B cell (primary cell): ENCODE data around the gene MRPS2. TPM values are rescaled to one million over a fixed set of nuclear protein-coding genes. Genes with fewer than 3 reads are reported as not detected.

ENCODE experiments used
- ATAC-seq: fragments of 200-7000 bp; cut with Tn5 transposase; one replicate; pipeline ENCODE4 v1.10.0; 2021; ENCODE audit warnings: low read depth, mild to moderate bottlenecking, moderate number of reproducible peaks, moderate library complexity
- CTCF ChIA-PET: fragments of 350-600 bp; sonication (Branson Sonifier 250); formaldehyde crosslinking; loops from one replicate; lab custom pipeline; 2021; ENCODE audit warnings: antibody characterized with exemption, inconsistent platforms; lab: Charles Lee
- POLR2A ChIA-PET: fragments of 350-600 bp; sonication (Branson Sonifier 250); formaldehyde crosslinking; loops from one replicate; lab custom pipeline; 2021; ENCODE audit warnings: antibody characterized with exemption; lab: Charles Lee
- DNase-seq: peaks from one replicate; pipeline ENCODE4 v3.0.0; 2013
- H2AFZ ChIP-seq: 2 replicates; pipeline ENCODE4 v1.6.1; 2012; ENCODE audit warnings: mild to moderate bottlenecking, low read depth, low read length; ENCODE audit not compliant: insufficient read depth, poor library complexity, severe bottlenecking
- H3K27ac ChIP-seq, 2 donors: 1 replicate in 1 of 2; 2 replicates in 1 of 2; pipeline ENCODE4 v1.5.1; 2012 to 2013; ENCODE audit warnings: low read length in 2 of 2, mild to moderate bottlenecking in 2 of 2, moderate library complexity in 1 of 2
- H3K27me3 ChIP-seq, 4 experiments: fragments of 200-600 bp in 1 of 4; sonication (generic) in 1 of 4; replicated peaks in 1 of 4; 1 replicate in 2 of 4; 2 replicates in 2 of 4; pipeline versions ENCODE4 v1.6.1 to v1.7.0; 2013 to 2016; ENCODE audit warnings: low read length in 3 of 4, mild to moderate bottlenecking in 2 of 4, mixed read lengths in 1 of 4, moderate library complexity in 1 of 4; ENCODE audit not compliant: insufficient read depth in 4 of 4, control insufficient read depth in 3 of 4; ENCODE audit errors: control extremely low read depth in 1 of 4
- H3K36me3 ChIP-seq, 2 experiments: replicated peaks in 1 of 2; 1 replicate in 1 of 2; 2 replicates in 1 of 2; pipeline versions ENCODE4 v1.6.1 to v1.7.1; 2013; ENCODE audit warnings: low read length in 1 of 2; ENCODE audit not compliant: insufficient read depth in 2 of 2, control insufficient read depth in 1 of 2; ENCODE audit errors: control extremely low read depth in 1 of 2, extremely low read depth in 1 of 2
- H3K4me1 ChIP-seq, 2 donors: fragments of 200-600 bp in 1 of 2; sonication (generic) in 1 of 2; 1 replicate in 1 of 2; 2 replicates in 1 of 2; pipeline versions ENCODE4 v1.5.1 to v1.6.1; 2013 to 2017; ENCODE audit warnings: low read length in 2 of 2; ENCODE audit not compliant: control insufficient read depth in 2 of 2, insufficient read depth in 2 of 2
- H3K4me2 ChIP-seq: replicated peaks from 2 replicates; pipeline ENCODE3; 2012; ENCODE audit warnings: mild to moderate bottlenecking, low read depth, low read length; ENCODE audit not compliant: poor library complexity, severe bottlenecking
- H3K4me3 ChIP-seq, 5 experiments: fragments of 200-600 bp in 1 of 5; sonication (generic) in 1 of 5; 1 replicate in 3 of 5; 2 replicates in 2 of 5; pipeline versions ENCODE4 v1.5.1 to v1.7.0; 2011 to 2016; ENCODE audit warnings: low read length in 4 of 5, mild to moderate bottlenecking in 4 of 5, low read depth in 2 of 5, control low read depth in 1 of 5, moderate library complexity in 1 of 5; ENCODE audit not compliant: insufficient read depth in 1 of 5; ENCODE audit errors: control extremely low read depth in 1 of 5, extremely low read depth in 1 of 5
- H3K79me2 ChIP-seq: fragments of 200-600 bp; sonication (generic); one replicate; pipeline ENCODE4 v1.6.0; 2016; ENCODE audit warnings: low read length; ENCODE audit not compliant: control insufficient read depth, insufficient read depth
- H3K9ac ChIP-seq: fragments of 200-600 bp; sonication (generic); 2 replicates; pipeline ENCODE4 v1.6.1; 2017; ENCODE audit warnings: mild to moderate bottlenecking, low read length, moderate library complexity
- H3K9me3 ChIP-seq, 3 donors: one replicate each; pipeline versions ENCODE4 v1.6.1 to v1.7.1; 2013; ENCODE audit warnings: low read length in 2 of 3; ENCODE audit not compliant: control insufficient read depth in 2 of 3, insufficient read depth in 1 of 3; ENCODE audit errors: control extremely low read depth in 1 of 3
- H4K20me1 ChIP-seq: 2 replicates; pipeline ENCODE4 v1.6.0; 2012; ENCODE audit warnings: mild to moderate bottlenecking, low read length; ENCODE audit not compliant: insufficient read depth, control insufficient read depth, poor library complexity, severe bottlenecking
- H3K27ac Mint-ChIP-seq: one replicate; pipeline ENCODE4 v1.8.0; 2021; ENCODE audit warnings: mixed read lengths
- H3K27me3 Mint-ChIP-seq: one replicate; pipeline ENCODE4 v1.8.0; 2021; ENCODE audit warnings: mixed read lengths
- H3K4me1 Mint-ChIP-seq: one replicate; pipeline ENCODE4 v1.8.0; 2021; ENCODE audit warnings: mixed read lengths
- H3K4me3 Mint-ChIP-seq: one replicate; pipeline ENCODE4 v1.8.0; 2021; ENCODE audit warnings: mixed read lengths
- H3K9me3 Mint-ChIP-seq: one replicate; pipeline ENCODE4 v1.8.0; 2022; ENCODE audit warnings: mixed read lengths; ENCODE audit not compliant: insufficient read depth
- CTCF ChIP-seq: fragments of 200-600 bp; IDR thresholded peaks from one replicate; pipeline ENCODE4 v1.8.0; 2022; ENCODE audit warnings: antibody characterized with exemption, mild to moderate bottlenecking
- EZH2 ChIP-seq: IDR thresholded peaks from 2 replicates; pipeline ENCODE4 v1.6.1; 2012; ENCODE audit warnings: borderline replicate concordance, low read depth, mild to moderate bottlenecking, moderate library complexity, low read length; ENCODE audit not compliant: insufficient read depth, poor library complexity, severe bottlenecking
- WGBS: methylation state at CpG from one replicate; pipeline ENCODE4 v1.1.5; 2013; ENCODE audit warnings: missing lambda C conversion rate; ENCODE audit not compliant: insufficient coverage; 5-methylcytosine and 5-hydroxymethylcytosine counted together
- intact Hi-C: fragments of 100-400 bp; cut with micrococcal nuclease; formaldehyde crosslinking; loops from one replicate; pipeline ENCODE4 v1.10.0; 2022
- polyA plus RNA-seq: library from polyadenylated mRNA; depleted of rRNA; stranded (reverse); fragments of >200 nt; gene quantifications from 2 replicates; pipeline ENCODE4 v1.2.3, GENCODE V29; 2012
- total RNA-seq, 2 donors: library from RNA; stranded (reverse); fragments of 120-200 nt in 1 of 2; gene quantifications; 1 replicate in 1 of 2; 2 replicates in 1 of 2; pipeline versions ENCODE4 v1.2.3 to v1.2.4, GENCODE V29; 2013 to 2022

Gene MRPS2
- total and polyA plus RNA-seq, 2 donors (not counting 1 experiment from before 2014, with no cell fraction given) = 26.7 to 55.1 TPM

GRCh38 chr9:135484460-135485277 lies 15.8 kb upstream of the MRPS2 start:
- Histone ChIP-seq H3K27ac (no peak overlapping the region), H3K9me3 (no peaks in the 10 kb centered on the region), H3K4me2 (no peak overlapping the region), H2AFZ (no peak overlapping the region), H3K4me3 (no peak overlapping the region), H3K36me3 (no peaks in the 10 kb centered on the region), H3K4me1 (peaks cover 10 to 15% of the 10 kb centered on the region in 2 donors), H3K9ac (no peak overlapping the region), H3K79me2 (no peaks in the 10 kb centered on the region), H3K27me3 (peaks cover 0 to 23% (median 0%) of the 10 kb centered on the region in 4 experiments), H4K20me1 (no peaks in the 10 kb centered on the region)
- intact Hi-C loops = no loop called here
- DNase-seq (no peak), ATAC-seq (no peak)
- Mint-ChIP-seq H3K9me3 (no peaks in the 10 kb centered on the region), H3K27ac (no peak overlapping the region), H3K4me3 (no peak overlapping the region), H3K27me3 (peaks cover 4% of the 10 kb centered on the region), H3K4me1 (peaks cover 4% of the 10 kb centered on the region)
- ChIA-PET POLR2A (no interaction called here), CTCF (interaction anchor here (0.6 kb wide), 1 partner anchor 74 kb away, joined by 3 read pairs; no protein-coding TSS in a partner anchor)
- WGBS = 97% methylated on average over 42 of the region's 47 CpGs
- no peak for TF ChIP-seq EZH2
- no peak for TF ChIP-seq CTCF

GRCh38 chr9:135485385-135485784 lies 15.1 kb upstream of the MRPS2 start:
- Mint-ChIP-seq H3K4me3 (no peak overlapping the region), H3K9me3 (no peaks in the 10 kb centered on the region), H3K4me1 (peaks cover 4% of the 10 kb centered on the region), H3K27ac (no peak overlapping the region), H3K27me3 (peaks cover 4% of the 10 kb centered on the region)
- no peaks in the 10 kb centered on the region for H3K36me3 ChIP-seq
- 94% methylated on average over 25 of the region's 25 CpGs for whole genome bisulfite sequencing
- no peaks in the 10 kb centered on the region for H3K9me3 ChIP-seq
- H2AFZ ChIP-seq = no peak overlapping the region
- CTCF ChIA-PET = no interaction called here
- no peak overlapping the region for H3K4me3 ChIP-seq
- TF ChIP-seq CTCF (no peak), EZH2 (no peak)
- H3K4me1 ChIP-seq = peaks cover 9 to 14% of the 10 kb centered on the region in 2 donors
- intact Hi-C loops = no loop called here
- H3K4me2 ChIP-seq = no peak overlapping the region
- no peak overlapping the region for H3K9ac ChIP-seq
- ATAC-seq = no peak
- peaks cover 0 to 22% (median 0%) of the 10 kb centered on the region in 4 experiments for H3K27me3 ChIP-seq
- no peaks in the 10 kb centered on the region for H3K79me2 ChIP-seq
- no peak for DNase-seq
- no peaks in the 10 kb centered on the region for H4K20me1 ChIP-seq
- H3K27ac ChIP-seq = no peak overlapping the region
- POLR2A ChIA-PET = no interaction called here
